NCI-H460 (cell line): Measurements from ENCODE around the gene NUP205. TPM values are rescaled to one million over a fixed set of nuclear protein-coding genes. Genes with fewer than 3 reads are reported as not detected.
"Not testable (repeated sequence)": the region's sequence is repeated elsewhere in the genome, so short reads cannot be mapped to it uniquely, and the experiment has no call there.

Source experiments
- DNase-seq: peaks from one replicate; pipeline ENCODE4 v3.0.0-alpha.2; 2016; ENCODE audit warnings: low read depth; ENCODE audit errors: extremely low read depth
- total RNA-seq: library from RNA; depleted of rRNA; stranded (reverse); fragments of >200 nt; shearing (Covaris generic); gene quantifications from 2 replicates; pipeline ENCODE4 v1.2.3, GENCODE V29; 2014

Gene NUP205
- total RNA-seq, 1 experiment from 2014 or later, result 103 TPM

GRCh38 chr7:135620447-135620846 lies 62.7 kb downstream of the NUP205 start:
- DNase-seq, result no peak

GRCh38 chr7:135620980-135621850 lies 63.5 kb downstream of the NUP205 start:
- DNase-seq, result peak; percentile 82

- no peak for DNase-seq
Measured at GRCh38 chr7:135634191-135634878, 76.6 kb downstream of the NUP205 start.

- DNase-seq, result not testable (repeated sequence)
Measured at GRCh38 chr7:135639690-135640089, 82.0 kb downstream of the NUP205 start.

- no peak for DNase-seq
Measured at GRCh38 chr7:135644154-135644553, 86.4 kb downstream of the NUP205 start.

GRCh38 chr7:135644729-135645128 lies 87.0 kb downstream of the NUP205 start:
- no peak for DNase-seq

GRCh38 chr7:135645296-135645904 lies 87.7 kb downstream of the NUP205 start:
- DNase-seq, result peak; percentile 61

- DNase-seq, result no peak
Measured at GRCh38 chr7:135647755-135648154, 90.0 kb downstream of the NUP205 start.

GRCh38 chr7:135648235-135648634 lies 90.5 kb downstream of the NUP205 start:
- no peak for DNase-seq

GRCh38 chr7:135650831-135651573 lies 93.3 kb downstream of the NUP205 start:
- DNase-seq, result no peak

- DNase-seq, result no peak
Measured at GRCh38 chr7:135653340-135654080, 95.8 kb downstream of the NUP205 start.

- DNase-seq, result no peak
Measured at GRCh38 chr7:135658564-135658963, 100.8 kb downstream of the NUP205 start.

GRCh38 chr7:135659159-135659846 lies 101.6 kb downstream of the NUP205 start:
- no peak for DNase-seq

- DNase-seq, result no peak
Measured at GRCh38 chr7:135661311-135662122, 103.8 kb downstream of the NUP205 start.

- DNase-seq, result no peak
Measured at GRCh38 chr7:135662123-135662372, 104.3 kb downstream of the NUP205 start.

- peak; percentile 92 for DNase-seq
Measured at GRCh38 chr7:135662373-135663114, 104.8 kb downstream of the NUP205 start, which contains the start of gene STMP1. TSS of gene STMP1 (plus strand) at chr7:135662514.

- DNase-seq, result no peak
Measured at GRCh38 chr7:135664046-135664589, 106.4 kb downstream of the NUP205 start.

GRCh38 chr7:135665042-135665441 lies 107.3 kb downstream of the NUP205 start:
- DNase-seq, result no peak
